Measurements from ENCODE around the gene COPS9.

DNA sequence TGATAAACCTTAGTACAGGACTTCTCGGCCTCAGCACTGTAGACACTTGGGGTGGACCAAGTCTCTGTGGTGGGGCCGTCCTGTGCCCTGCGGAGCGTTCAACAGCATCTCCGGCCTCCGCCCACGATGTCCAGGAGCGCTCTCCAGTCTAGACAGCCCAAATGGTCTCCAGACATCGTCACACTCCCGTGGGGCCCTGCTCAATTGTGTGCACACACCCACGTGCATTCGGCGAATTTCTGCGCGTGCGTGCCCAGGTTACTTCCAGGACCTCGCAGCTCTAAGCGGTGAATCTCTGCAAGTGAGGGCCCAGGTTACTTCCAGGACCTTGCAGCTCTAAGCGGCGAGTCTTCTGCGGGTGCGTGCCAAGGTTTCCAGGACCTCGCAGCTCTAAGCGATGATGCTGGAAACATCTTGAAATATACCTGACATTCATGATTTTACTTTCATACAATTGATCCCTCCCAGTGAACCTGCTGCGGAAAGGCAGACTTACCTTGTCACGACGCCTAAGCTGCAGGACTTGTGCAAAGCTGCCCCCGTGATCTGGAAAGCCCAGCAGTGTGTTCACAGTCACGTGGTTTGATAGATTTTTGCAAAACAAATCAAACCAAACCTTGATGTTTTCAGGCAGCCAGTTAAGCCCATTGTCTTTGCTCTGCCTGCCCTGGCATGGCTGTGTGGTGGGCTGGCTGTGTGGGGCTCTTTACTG is 20.5 kb upstream of the COPS9 start:
- no peak for TF ChIP-seq CTCF (IDR thresholded peaks at IDR 0.05; ENCODE audit: low read depth, low read length)
- TF ChIP-seq POLR2A (IDR thresholded peaks at IDR 0.05; ENCODE audit: extremely low read depth, insufficient read length): no peak
- no peak for TF ChIP-seq MAX (IDR thresholded peaks at IDR 0.05; ENCODE audit: low read depth, low read length)
- TF ChIP-seq MYC (IDR thresholded peaks at IDR 0.05; ENCODE audit: low read depth, low read length): no peak

Measured in NB4 (cell line).